ENCODE data around the gene NPR1. TPM values are rescaled to one million over a fixed set of nuclear protein-coding genes. Genes with fewer than 3 reads are reported as not detected.

Gene NPR1
- total and polyA plus RNA-seq, 8 donors: 1.4 to 39.7 (median 6.1) TPM

DNA sequence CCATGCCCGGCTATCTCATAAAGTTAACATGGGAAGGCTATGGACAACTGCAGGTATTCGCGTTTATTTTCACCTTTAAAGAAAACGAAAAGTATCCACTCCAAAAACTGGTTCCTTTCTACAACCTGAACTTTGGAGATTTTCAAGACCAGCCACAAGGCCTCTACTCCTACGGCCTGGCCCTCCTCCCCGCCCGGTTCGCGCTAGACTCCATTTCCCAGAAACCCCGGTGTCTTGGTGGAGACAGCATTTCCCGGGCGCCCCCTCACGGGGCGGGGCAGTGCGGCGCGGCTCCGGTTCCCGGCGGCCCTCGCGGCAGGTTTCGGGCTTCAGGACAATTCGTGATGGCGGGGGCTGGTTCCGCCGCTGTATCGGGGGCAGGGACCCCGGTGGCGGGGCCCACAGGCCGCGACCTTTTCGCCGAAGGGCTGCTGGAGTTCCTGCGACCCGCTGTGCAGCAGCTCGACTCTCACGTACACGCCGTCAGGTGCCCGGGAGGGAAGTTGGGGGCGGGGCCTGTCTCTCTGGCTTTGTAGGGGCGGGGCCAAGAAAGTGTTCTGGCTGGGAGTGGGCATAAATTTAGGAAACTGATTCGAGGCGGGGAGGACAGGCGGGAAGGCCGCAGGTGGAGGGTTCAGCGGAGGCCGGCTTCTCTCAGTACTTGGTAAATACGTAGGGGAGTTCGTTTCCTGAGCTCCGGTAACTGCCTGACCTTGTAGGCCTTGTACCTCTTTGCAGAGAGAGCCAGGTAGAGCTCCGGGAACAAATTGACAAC lies 19.9 kb upstream of the NPR1 start, which contains the start of gene SNAPIN:
Gene SNAPIN, plus strand, starts transcription at position 304 of the 775 bp plus-strand sequence. Its CDS starts 41 bp downstream, at position 345.
- peaks cover 27 to 35% (median 32%) of the 10 kb centered on the region in 4 donors for H3K36me3 ChIP-seq
- 2 to 8% (median 2%) methylated on average over 22 to 53 of the region's 53 CpGs for WGBS, 5 donors
- H3K9me3 ChIP-seq: no peaks in the 10 kb centered on the region
- TF ChIP-seq POLR2A (IDR thresholded peaks at IDR 0.05): no peak
- no peak for TF ChIP-seq EP300 (IDR thresholded peaks at IDR 0.05)
- peak; percentile 61 to 85 (median 63) for TF ChIP-seq POLR2AphosphoS5 (IDR thresholded peaks at IDR 0.05)
- TF ChIP-seq, protein P1, sequence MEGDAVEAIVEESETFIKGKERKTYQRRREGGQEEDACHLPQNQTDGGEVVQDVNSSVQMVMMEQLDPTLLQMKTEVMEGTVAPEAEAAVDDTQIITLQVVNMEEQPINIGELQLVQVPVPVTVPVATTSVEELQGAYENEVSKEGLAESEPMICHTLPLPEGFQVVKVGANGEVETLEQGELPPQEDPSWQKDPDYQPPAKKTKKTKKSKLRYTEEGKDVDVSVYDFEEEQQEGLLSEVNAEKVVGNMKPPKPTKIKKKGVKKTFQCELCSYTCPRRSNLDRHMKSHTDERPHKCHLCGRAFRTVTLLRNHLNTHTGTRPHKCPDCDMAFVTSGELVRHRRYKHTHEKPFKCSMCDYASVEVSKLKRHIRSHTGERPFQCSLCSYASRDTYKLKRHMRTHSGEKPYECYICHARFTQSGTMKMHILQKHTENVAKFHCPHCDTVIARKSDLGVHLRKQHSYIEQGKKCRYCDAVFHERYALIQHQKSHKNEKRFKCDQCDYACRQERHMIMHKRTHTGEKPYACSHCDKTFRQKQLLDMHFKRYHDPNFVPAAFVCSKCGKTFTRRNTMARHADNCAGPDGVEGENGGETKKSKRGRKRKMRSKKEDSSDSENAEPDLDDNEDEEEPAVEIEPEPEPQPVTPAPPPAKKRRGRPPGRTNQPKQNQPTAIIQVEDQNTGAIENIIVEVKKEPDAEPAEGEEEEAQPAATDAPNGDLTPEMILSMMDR (IDR thresholded peaks at IDR 0.05): peak in 2 of 7 experiments; percentile 30 to 32
- H3K4me3 ChIP-seq: peak within 1 kb of the TSS; percentile 67 to 78 (median 76)
- H3K27ac ChIP-seq: peak within 1 kb of the TSS; percentile 90 to 98 (median 95)
- intact Hi-C loops (cut with DNase I; ENCODE audit: low total_unique reads): no loop called here
- H3K4me1 ChIP-seq: peaks cover 5 to 30% (median 18%) of the 10 kb centered on the region in 4 donors
- DNase-seq: peak; percentile 90 to 97
- no peaks in the 10 kb centered on the region for H3K27me3 ChIP-seq

- WGBS, 5 donors: 18 to 33% (median 26%) methylated on average over 7 to 8 of the region's 8 CpGs
- Histone ChIP-seq H3K27ac (peak overlapping the region; percentile 90 to 98 (median 95)), H3K36me3 (peaks cover 33 to 41% (median 38%) of the 10 kb centered on the region in 4 donors), H3K9me3 (no peaks in the 10 kb centered on the region), H3K4me1 (peaks cover 5 to 30% (median 18%) of the 10 kb centered on the region in 4 donors), H3K4me3 (peak overlapping the region; percentile 67 to 78 (median 76)), H3K27me3 (no peaks in the 10 kb centered on the region)
- no peak for TF ChIP-seq EP300 (IDR thresholded peaks at IDR 0.05)
- TF ChIP-seq, protein P1 (IDR thresholded peaks at IDR 0.05): no peak
- TF ChIP-seq POLR2AphosphoS5 (IDR thresholded peaks at IDR 0.05): no peak
- TF ChIP-seq POLR2A (IDR thresholded peaks at IDR 0.05): no peak
- no peak for DNase-seq
- intact Hi-C loops (cut with DNase I; ENCODE audit: low total_unique reads): no loop called here
Observed at GRCh38 chr1:153659175-153659534, 19.3 kb upstream of the NPR1 start.

- Histone ChIP-seq H3K9me3 (no peaks in the 10 kb centered on the region), H3K4me1 (peaks cover 5 to 30% (median 18%) of the 10 kb centered on the region in 4 donors), H3K36me3 (peaks cover 38 to 46% (median 43%) of the 10 kb centered on the region in 4 donors), H3K27me3 (no peaks in the 10 kb centered on the region), H3K4me3 (peak overlapping the region; percentile 67 to 78 (median 76)), H3K27ac (peak overlapping the region; percentile 19 to 98 (median 95))
- DNase-seq: no peak
- 38 to 61% (median 54%) methylated on average over 9 of the region's 9 CpGs for WGBS, 5 donors
- intact Hi-C loops (cut with DNase I; ENCODE audit: low total_unique reads): no loop called here
- TF ChIP-seq POLR2AphosphoS5 (IDR thresholded peaks at IDR 0.05) (no peak), EP300 (IDR thresholded peaks at IDR 0.05) (no peak), POLR2A (IDR thresholded peaks at IDR 0.05) (no peak)
- TF ChIP-seq, protein P1 (IDR thresholded peaks at IDR 0.05): no peak
Observed at GRCh38 chr1:153659656-153660055, 18.8 kb upstream of the NPR1 start.

- no peaks in the 10 kb centered on the region for H3K27me3 ChIP-seq
- TF ChIP-seq POLR2AphosphoS5 (IDR thresholded peaks at IDR 0.05) (peak in 1 of 3 donors; percentile 18), EP300 (IDR thresholded peaks at IDR 0.05) (no peak)
- peak overlapping the region in 3 of 5 donors; percentile 12 to 37 (median 17) for H3K27ac ChIP-seq
- no peak overlapping the region for H3K4me3 ChIP-seq
- intact Hi-C loops (cut with DNase I; ENCODE audit: low total_unique reads): no loop called here
- no peaks in the 10 kb centered on the region for H3K9me3 ChIP-seq
- H3K36me3 ChIP-seq: peaks cover 53 to 62% (median 58%) of the 10 kb centered on the region in 4 donors
- 55 to 63% (median 61%) methylated on average over 8 to 9 of the region's 9 CpGs for WGBS, 5 donors
- H3K4me1 ChIP-seq: peaks cover 5 to 30% (median 18%) of the 10 kb centered on the region in 4 donors
- no peak for DNase-seq
Observed at GRCh38 chr1:153661111-153661708, 17.3 kb upstream of the NPR1 start.
